ENCODE data around the gene RBMY1A1.
A peak's percentile ranks its signal among the peaks of the same experiment; 100 is the strongest.
"Not testable (repeated sequence)": the region's sequence is repeated elsewhere in the genome, so short reads cannot be mapped to it uniquely, and the experiment has no call there.

Gene RBMY1A1

DNA sequence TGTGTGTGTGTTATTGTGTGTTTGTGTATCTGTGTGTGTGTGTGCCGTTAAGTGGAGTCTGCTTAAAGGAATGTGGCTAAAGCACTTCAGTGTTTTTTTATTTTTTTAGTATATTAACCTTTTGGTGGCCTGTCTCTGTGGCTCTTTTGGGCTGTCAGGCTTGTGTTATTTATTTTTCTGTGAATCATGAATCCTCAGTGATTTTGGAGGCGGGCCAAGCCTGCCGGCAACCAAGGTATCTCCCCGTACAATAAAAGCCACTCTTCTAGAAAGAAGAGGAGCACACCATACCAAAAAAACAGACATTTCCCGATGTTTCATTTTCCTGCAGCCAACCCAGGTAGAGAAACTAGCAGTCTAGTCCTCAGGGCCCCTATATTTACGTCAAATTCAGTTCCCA, 57.4 kb downstream of the RBMY1A1 start:
- H3K4me1 ChIP-seq (ENCODE audit: insufficient read depth, low read length, severe bottlenecking), result peaks cover 4% of the 10 kb centered on the region
- no peak overlapping the region for H3K4me2 ChIP-seq (ENCODE audit: low read length)
- H3K9ac ChIP-seq (ENCODE audit: low read length), result no peak overlapping the region
- H2AFZ ChIP-seq (ENCODE audit: low read length), result no peak overlapping the region
- no peaks in the 10 kb centered on the region for H3K9me2 ChIP-seq (ENCODE audit: low read depth, low read length)
- no peaks in the 10 kb centered on the region for H3K36me3 ChIP-seq (ENCODE audit: insufficient read depth, low read length)
- no peaks in the 10 kb centered on the region for H3K27me3 ChIP-seq (ENCODE audit: insufficient read depth, low read length)
- H3K9me3 ChIP-seq (ENCODE audit: low read length), result no peaks in the 10 kb centered on the region
- H4K20me1 ChIP-seq (ENCODE audit: insufficient read depth, low read length), result no peaks in the 10 kb centered on the region
- H3K27ac ChIP-seq (ENCODE audit: low read depth, low read length, poor library complexity, severe bottlenecking), result no peak overlapping the region
- no peak for TF ChIP-seq EZH2 (IDR thresholded peaks at IDR 0.05; ENCODE audit: borderline replicate concordance, low read length)
- no peaks in the 10 kb centered on the region for H3F3A ChIP-seq (ENCODE audit: insufficient read depth, low read length)
- H3K79me2 ChIP-seq (ENCODE audit: insufficient read depth, low read length), result no peaks in the 10 kb centered on the region
- no peak overlapping the region for H3K4me3 ChIP-seq (ENCODE audit: low read depth, low read length, poor library complexity, severe bottlenecking)

DNA sequence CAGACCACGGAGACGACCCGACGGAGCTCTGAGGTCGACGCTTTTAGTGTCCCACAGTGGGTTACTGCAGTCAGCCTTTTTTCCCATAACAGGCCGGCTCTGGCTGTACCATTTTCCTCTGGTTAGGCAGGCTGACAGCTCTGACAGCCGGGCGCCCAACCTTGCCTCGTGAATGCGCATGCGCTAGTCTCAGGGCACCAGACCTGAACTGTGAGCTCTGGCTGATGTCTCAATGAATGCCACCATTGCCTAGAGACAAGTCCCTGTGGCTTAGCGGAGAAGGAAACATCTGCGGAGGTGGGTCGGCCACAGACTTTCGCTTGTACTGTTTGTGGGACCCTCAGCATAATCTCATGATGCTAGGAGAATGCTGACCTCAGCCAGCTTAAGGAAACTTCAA, 61.6 kb downstream of the RBMY1A1 start:
- Histone ChIP-seq H3K4me2 (ENCODE audit: low read length) (peak overlapping the region; percentile 29; the same call in 1 of the 2 replicates), H3K4me3 (ENCODE audit: low read depth, low read length, poor library complexity, severe bottlenecking) (peak overlapping the region; percentile 38), H3K4me1 (ENCODE audit: insufficient read depth, low read length, severe bottlenecking) (peaks cover 18% of the 10 kb centered on the region)
- not testable (repeated sequence) for H3K9me3 ChIP-seq (ENCODE audit: low read length); H3K36me3 ChIP-seq (ENCODE audit: insufficient read depth, low read length); H4K20me1 ChIP-seq (ENCODE audit: insufficient read depth, low read length); H3K27me3 ChIP-seq (ENCODE audit: insufficient read depth, low read length); H3K27ac ChIP-seq (ENCODE audit: low read depth, low read length, poor library complexity, severe bottlenecking); H3K9ac ChIP-seq (ENCODE audit: low read length); H3K9me2 ChIP-seq (ENCODE audit: low read depth, low read length); H3K79me2 ChIP-seq (ENCODE audit: insufficient read depth, low read length); H2AFZ ChIP-seq (ENCODE audit: low read length); H3F3A ChIP-seq (ENCODE audit: insufficient read depth, low read length)

Measured in OCI-LY1 (cell line).